ENCODE results near the gene PER3.

- TF ChIP-seq POLR2A (IDR thresholded peaks at IDR 0.05; ENCODE audit: low read length): no peak
- no peak for TF ChIP-seq USF2 (IDR thresholded peaks at IDR 0.05)
- TF ChIP-seq CTCF (IDR thresholded peaks at IDR 0.05): no peak
- TF ChIP-seq MAX (IDR thresholded peaks at IDR 0.05): no peak
- TF ChIP-seq RCOR1 (IDR thresholded peaks at IDR 0.05; ENCODE audit: low read depth, low read length): no peak
- TF ChIP-seq GATA3 (IDR thresholded peaks at IDR 0.05; ENCODE audit: borderline replicate concordance): no peak
- TF ChIP-seq NR3C1 (IDR thresholded peaks at IDR 0.05): no peak
These were observed 28.6 kb upstream of the PER3 start for GRCh38 chr1:7755448-7755847.
